Measurements from ENCODE around the gene MEGF6.
"Not testable (repeated sequence)": the region's sequence is repeated elsewhere in the genome, so short reads cannot be mapped to it uniquely, and the experiment has no call there.

MEGF6 gene

DNA sequence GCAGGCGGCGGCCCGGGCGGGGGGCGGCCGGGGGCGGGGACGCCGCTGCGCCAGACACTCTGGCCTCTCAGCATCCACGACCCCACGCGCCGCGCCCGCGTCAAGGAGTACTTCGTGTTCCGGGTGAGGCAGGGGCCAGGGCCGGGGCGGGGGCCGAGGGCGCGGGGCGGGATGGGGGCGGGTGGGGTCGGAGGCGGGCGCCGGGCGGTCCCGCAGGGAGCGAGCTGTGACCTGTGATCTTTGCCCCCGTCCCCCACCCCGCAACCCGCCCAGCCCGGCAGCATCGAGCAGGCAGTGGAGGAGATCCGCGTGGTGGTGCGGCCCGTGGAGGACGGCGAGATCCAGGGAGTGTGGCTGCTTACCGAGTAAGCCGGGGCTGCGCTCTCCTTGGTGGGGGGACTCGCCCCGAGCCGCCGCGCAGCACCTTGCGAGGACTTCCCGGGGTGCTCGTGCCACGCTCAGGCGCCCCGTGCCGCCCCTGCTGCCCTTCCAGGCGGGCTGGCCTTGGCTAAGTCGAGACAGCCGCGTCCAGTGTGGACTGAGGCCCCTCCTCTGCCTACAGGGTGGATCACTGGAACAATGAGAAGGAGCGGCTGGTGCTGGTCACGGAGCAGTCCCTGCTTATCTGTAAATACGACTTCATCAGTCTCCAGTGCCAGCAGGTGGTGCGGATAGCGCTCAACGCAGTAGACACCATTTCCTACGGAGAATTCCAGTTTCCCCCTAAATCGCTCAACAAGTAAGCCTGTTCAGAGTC, 14.0 kb upstream of the MEGF6 start:
- peak in 1 of 2 experiments; percentile 51 for DNase-seq

GRCh38 chr1:3624200-3625136, 13.2 kb upstream of the MEGF6 start, which contains the start of gene TPRG1L:
TPRG1L (plus strand) TSS chr1:3625015; CDS start chr1:3625073, 58 bp downstream.
- DNase-seq: peak; percentile 86 to 98

GRCh38 chr1:3623441-3624199, 12.3 kb upstream of the MEGF6 start:
- no peak for DNase-seq

DNA sequence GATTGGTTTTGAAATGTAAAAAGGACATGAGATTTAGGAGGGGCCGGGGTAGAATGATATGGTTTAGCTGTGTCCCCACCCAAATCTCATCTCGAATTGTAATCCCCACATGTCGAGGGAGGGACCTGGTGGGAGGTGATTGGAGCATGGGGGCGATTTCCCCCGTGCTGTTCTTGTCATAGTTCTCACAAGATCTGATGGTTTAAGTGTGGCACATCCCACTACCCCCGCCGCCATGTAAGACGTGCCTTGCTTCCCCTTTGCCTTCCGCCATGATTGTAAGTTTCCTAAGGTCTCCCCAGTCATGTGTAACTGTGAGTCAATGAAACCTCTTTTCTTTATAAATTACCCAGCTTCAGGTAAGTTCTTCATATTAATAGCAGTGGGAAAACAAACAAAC, 10.8 kb upstream of the MEGF6 start:
- DNase-seq: not testable (repeated sequence)

DNA sequence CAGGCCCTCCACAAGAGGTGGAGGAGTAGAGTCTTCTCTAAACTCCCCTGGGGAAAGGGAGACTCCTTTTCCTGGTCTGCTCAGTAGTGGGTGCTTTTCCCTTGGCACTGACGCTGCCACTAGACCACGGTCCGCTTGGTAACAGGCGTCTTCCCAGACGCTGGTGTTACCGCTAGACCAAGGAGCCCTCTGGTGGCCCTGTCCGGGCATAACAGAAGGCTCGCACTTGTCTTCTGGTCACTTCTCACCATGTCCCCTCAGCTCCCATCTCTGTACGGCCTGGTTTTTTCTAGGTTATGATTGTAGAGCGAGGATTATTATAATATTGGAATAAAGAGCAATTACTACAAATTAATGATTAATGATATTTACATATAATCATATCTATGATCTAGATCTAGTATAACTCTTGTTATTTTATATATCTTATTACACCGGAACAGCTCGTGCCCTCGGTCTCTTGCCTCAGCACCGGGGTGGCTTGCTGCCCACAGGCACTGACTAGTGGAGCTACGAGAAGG, 9.9 kb upstream of the MEGF6 start:
- DNase-seq: peak; percentile 22 to 57

DNA sequence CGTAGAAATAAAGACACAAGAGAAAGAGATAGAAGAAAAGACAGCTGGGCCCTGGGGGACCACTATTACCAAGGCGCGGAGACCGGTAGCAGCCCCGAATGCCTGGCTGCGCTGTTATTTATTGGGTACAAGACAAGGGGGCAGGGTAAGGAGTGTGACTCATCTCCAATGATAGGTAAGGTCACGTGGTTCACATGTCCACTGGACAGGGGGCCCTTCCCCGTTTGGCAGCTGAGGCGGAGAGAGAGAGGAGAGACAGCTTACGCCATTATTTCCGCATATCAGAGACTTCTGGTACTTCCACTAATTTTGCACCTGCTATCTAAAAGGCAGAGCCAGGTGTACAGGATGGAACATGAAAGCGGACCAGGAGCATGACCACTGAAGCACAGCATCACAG, 9.4 kb upstream of the MEGF6 start:
- DNase-seq: no peak

GRCh38 chr1:3618881-3619671, 7.8 kb upstream of the MEGF6 start:
- peak; percentile 49 to 77 for DNase-seq

GRCh38 chr1:3618531-3618880, 7.2 kb upstream of the MEGF6 start:
- no peak for DNase-seq

DNA sequence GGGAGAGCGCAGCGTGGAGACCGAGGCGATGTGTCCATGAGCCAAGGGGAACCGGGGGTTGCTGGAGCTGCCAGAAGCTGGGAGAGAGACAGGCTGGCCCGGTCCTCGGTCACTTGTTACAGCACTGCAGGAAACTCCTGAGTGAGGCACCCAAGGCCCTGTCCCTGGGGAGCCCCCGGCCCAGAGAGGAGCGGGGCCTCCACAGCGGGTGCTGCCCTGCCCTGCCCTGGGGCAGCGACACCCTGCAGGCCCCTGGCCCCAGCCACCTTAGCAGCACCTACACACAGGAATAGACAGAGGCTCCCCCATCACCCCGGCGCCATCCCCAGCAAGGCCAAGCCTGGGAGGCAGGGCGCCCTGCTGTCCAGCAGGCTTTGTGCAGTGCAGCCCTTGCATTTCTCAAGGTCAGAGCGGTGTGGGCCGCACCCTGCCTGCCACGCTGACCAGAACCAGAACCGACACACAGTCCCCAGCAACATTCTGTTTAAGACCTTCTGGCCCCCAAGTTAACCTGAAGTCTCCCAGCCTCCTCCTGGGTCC, 6.6 kb upstream of the MEGF6 start:
- DNase-seq: no peak

DNA sequence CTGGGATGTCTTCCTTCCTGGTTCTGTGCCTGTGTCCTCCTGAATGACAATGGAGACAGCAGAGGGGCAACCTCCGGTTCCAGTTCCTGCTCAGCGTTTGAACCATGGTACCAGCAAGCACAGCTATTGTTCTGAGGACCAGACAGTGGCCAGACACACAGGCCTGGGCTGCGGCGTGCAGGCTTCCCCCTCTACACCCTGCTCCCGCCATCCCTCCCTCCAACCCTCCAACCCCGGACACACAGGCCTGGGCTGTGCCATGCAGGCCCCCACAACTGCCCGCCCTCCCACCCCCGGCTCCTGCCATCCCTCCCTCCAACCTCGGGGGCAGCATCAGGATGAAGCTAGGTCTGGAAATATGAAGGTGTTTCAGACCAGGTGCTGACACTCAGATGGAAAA, 5.6 kb upstream of the MEGF6 start:
- no peak for DNase-seq

DNA sequence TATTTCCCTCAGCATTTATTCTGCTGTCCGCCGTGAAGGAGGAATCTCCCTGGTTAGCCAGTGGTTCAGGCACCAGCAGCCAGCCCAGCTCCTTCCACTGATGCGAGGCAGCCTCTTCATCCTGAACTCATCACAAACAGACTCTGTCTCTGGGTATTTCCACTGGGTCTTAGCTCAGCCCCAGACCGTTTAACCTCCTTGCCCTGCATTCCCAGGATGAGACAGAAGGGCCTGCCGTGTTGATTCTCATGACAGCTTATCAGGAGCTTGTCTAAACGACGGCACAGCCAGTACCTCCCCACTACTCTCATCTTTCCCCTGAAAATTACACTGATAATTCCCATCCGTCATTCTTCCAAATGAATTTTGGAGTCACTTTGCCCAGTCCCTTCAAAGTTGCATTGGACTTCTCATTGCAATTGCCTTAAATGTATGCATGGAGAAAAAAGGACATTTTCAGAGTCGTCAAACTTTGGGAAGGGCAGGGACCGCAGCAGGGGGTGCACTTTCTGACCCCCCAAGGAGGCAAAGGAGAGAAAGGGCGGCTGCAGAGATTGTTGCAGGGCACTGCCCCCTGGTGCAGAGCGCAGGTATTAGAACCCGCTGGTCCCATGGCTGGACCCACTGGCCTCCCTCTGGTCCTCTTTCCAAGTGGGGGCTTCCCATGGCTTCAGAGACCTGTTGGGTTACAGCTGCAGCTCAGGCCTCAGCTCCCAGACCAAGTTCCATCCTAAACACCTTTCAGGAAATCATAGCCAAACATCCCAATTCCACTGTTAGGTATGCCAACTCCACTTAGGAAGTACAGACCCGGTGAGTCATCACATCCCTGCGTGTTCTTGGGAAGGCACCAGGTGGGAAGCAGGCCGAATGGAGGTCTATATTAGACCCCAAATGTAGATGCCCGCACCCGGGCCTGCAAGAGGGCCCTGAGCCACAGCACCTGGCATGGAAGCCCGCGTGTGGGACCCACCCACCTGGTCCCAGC, 3.7 kb upstream of the MEGF6 start:
- peak in 1 of 2 experiments; percentile 22 for DNase-seq

DNA sequence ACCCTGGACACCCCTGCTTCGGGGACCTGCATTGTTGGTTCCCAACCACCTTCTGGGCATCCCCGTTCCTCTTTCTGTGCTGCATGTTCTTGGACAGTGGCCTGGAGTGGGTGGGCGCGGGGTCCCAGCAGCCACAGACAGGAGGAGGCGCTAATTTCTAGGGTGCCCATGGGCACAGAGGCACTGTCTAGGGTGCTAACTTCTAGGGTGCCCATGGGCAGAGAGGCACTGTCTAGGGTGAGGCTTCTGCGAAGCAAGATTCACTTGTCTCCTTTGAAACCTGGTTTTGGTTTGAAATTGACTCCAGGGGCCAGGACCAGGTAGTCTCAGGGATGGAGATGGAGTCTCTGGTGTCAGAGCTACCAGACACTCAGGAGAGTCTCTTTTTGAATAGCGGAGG, 815 bp upstream of the MEGF6 start:
- DNase-seq: no peak

DNA sequence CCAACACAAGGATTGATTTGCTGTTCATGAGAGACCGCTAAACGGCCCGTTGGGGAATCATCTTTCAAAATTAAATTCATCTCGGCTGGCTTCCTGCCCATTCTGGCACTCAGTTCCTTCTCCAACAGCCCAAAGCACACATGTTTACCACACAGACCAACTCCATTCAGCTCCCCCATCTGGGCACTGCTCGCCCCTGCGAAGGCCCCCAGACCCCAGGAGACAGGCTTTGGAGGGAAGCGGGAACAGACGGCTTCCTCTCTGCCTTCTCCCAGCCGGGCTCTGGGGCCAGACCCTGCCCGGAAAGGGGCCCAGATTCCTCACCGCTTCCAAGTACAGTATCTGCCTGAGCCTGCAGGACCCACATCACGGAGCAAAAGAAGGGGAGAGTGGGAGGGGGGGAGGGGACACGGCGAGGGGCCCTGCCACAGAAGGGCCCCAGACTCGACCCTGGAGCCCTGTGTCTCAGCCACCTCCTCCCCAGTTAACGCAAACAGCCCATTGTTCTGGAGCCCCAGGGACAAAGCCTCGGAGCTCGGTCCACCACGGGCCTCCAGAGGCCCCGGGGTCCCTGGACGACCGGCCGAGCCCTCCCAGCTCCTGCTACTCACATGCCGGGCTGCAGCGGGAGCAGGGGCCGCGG, 660 bp downstream of the MEGF6 start:
- DNase-seq: no peak

DNA sequence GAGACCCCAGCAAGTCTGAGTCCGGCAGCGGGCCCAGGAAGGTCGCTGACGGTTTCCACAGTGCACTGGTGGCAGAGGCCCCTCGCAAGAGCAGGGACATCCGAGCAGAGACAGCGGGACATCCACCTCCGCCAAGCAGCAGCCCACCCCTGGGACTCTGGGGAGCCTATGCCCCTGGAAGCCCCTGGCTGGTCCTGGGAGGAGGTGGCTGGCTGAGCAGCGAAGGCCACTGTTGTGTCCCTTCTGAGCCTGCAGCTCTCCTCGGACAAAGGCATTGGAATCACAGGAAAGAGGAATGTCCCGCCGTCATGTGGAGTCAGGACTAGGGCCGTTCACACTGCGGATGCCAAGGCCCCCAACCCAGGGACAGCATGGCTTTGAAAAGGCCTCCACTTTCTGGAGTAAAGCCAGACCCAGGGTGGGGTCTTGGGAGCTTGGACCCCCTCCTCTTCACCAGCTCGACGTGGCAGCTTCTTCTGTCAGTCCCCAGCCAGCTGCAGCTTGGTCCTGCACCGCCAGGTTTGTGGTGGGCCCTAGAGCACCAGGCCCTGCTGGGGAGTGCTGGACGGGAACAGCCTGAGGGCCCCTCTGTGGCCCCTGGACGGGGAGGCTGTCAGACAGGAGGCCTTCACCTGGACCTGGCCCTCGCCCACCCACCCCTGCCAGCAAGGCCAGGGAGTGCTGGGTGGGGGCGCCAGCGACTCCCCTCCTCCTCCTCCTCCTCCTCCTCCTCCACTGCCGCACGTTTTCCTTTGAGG, 1.4 kb downstream of the MEGF6 start:
- no peak for DNase-seq

GRCh38 chr1:3609016-3609768, 2.1 kb downstream of the MEGF6 start:
- no peak for DNase-seq

DNA sequence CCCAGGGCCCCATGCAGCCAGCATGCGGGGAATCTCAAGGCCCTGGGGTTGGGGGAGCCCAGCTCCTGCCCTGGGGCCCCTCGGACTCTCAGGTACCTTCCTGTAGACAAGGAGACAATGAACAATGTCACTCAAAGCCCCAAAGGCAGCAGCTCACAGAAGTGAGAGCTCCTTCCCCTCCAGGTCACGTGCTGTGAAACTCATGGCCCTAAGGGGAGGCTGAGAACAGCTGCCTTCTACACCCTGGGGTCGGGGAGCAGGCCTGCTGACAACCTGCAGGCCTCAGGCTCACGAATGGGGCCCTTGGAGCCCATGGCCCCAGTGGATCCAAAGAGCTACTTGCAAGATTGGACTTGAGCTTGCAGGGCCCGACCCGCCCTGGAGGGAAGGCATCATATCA, 3.2 kb downstream of the MEGF6 start:
- DNase-seq: no peak

DNA sequence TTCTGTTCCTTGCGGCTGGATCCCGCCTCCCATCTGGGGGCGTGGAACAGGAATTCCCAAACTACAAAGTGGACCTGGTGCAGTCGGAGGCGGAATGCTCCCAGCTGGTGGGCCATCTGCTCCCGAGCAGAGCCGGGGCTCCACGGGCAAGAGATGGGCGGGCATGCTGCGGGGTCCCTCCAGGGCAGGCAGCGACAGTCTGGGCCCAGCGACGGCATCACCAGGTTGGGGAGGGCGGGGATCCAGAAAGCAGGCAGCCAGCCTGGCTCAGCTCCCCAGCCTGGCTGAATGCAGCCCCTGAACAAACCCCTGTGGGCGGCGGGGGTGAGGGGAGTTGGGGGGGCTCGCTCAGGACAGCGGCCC, 3.6 kb downstream of the MEGF6 start:
- no peak for DNase-seq

All from NCI-H526 (cell line).